ENCODE measurements around the gene ICAM1.
A peak's percentile ranks its signal among the peaks of the same experiment; 100 is the strongest.

ICAM1 gene

GRCh38 chr19:10328558-10329429 lies 57.9 kb downstream of the ICAM1 start:
- no peak for DNase-seq

GRCh38 chr19:10329555-10329954 lies 58.6 kb downstream of the ICAM1 start:
- DNase-seq, result no peak

- DNase-seq, result no peak
These were observed 61.4 kb downstream of the ICAM1 start for GRCh38 chr19:10332158-10332964.

- DNase-seq, result peak; percentile 97
These were observed 62.2 kb downstream of the ICAM1 start, which contains the start of gene RAVER1 for GRCh38 chr19:10332965-10333757. Gene RAVER1 (minus strand): TSS chr19:10333529. CDS start chr19:10333507, 22 bp downstream.

- DNase-seq, result no peak
These were observed 63.1 kb downstream of the ICAM1 start for GRCh38 chr19:10333758-10334587.

GRCh38 chr19:10334588-10335351 lies 63.9 kb downstream of the ICAM1 start:
- no peak for DNase-seq

GRCh38 chr19:10335352-10335985 lies 64.5 kb downstream of the ICAM1 start:
- DNase-seq, result no peak
